Activated CD4-positive, alpha-beta memory T cell treated with anti-CD3 and anti-CD28 coated beads for 36 hours (primary cell): Measurements from ENCODE around the gene KHDC1L. TPM values are rescaled to one million over a fixed set of nuclear protein-coding genes. Genes with fewer than 3 reads are reported as not detected.
"Not testable (repeated sequence)": the region's sequence is repeated elsewhere in the genome, so short reads cannot be mapped to it uniquely, and the experiment has no call there.

ENCODE experiments used
- CTCF ChIA-PET: fragments of 350-600 bp; sonication (Branson Sonifier 250); formaldehyde crosslinking; loops from one replicate; lab custom pipeline; 2021; ENCODE audit warnings: antibody characterized with exemption, inconsistent platforms; lab: Charles Lee
- POLR2A ChIA-PET: fragments of 350-600 bp; sonication (Branson Sonifier 250); formaldehyde crosslinking; loops from one replicate; lab custom pipeline; 2021; ENCODE audit warnings: antibody characterized with exemption; lab: Charles Lee
- DNase-seq: peaks from one replicate; pipeline ENCODE4 v3.0.0-alpha.2; 2020
- H3K27ac Mint-ChIP-seq: one replicate; pipeline ENCODE4 v1.8.0; 2021; ENCODE audit warnings: mixed read lengths
- H3K27me3 Mint-ChIP-seq: one replicate; pipeline ENCODE4 v1.8.0; 2021; ENCODE audit warnings: mixed read lengths
- H3K36me3 Mint-ChIP-seq: one replicate; pipeline ENCODE4 v1.8.0; 2021; ENCODE audit warnings: mixed read lengths
- H3K4me1 Mint-ChIP-seq: one replicate; pipeline ENCODE4 v1.8.0; 2021; ENCODE audit warnings: low read depth, mixed read lengths
- H3K4me3 Mint-ChIP-seq: one replicate; pipeline ENCODE4 v1.8.0; 2021; ENCODE audit warnings: mild to moderate bottlenecking, mixed read lengths
- H3K9me3 Mint-ChIP-seq: one replicate; pipeline ENCODE4 v1.8.0; 2021; ENCODE audit warnings: mixed read lengths
- intact Hi-C: fragments of 100-400 bp; cut with micrococcal nuclease; formaldehyde crosslinking; loops from one replicate; pipeline ENCODE4 v1.15.1; 2023
- total RNA-seq, 2 experiments: library from RNA; stranded (reverse); gene quantifications; one replicate each; pipeline ENCODE4 v1.2.3, GENCODE V29; 2021

Gene KHDC1L
- total RNA-seq, 2 experiments from 2014 or later: not detected

- Mint-ChIP-seq H3K27me3 (no peaks in the 10 kb centered on the region), H3K36me3 (no peaks in the 10 kb centered on the region), H3K27ac (no peak overlapping the region), H3K4me1 (no peaks in the 10 kb centered on the region), H3K9me3 (no peaks in the 10 kb centered on the region), H3K4me3 (no peak overlapping the region)
- ChIA-PET CTCF (interaction anchor here (0.5 kb wide), 1 partner anchor 98 kb away, joined by 3 read pairs; no protein-coding TSS in a partner anchor), POLR2A (no interaction called here)
- intact Hi-C loops: no loop called here
- no peak for DNase-seq
Observed at GRCh38 chr6:73240730-73241129, 15.4 kb upstream of the KHDC1L start.

GRCh38 chr6:73236144-73236750 lies 11.0 kb upstream of the KHDC1L start:
- intact Hi-C loops: no loop called here
- ChIA-PET POLR2A (no interaction called here), CTCF (interaction anchor here (1.3 kb wide), 1 partner anchor 93 kb away, joined by 3 read pairs; no protein-coding TSS in a partner anchor)
- Mint-ChIP-seq H3K9me3 (no peaks in the 10 kb centered on the region), H3K36me3 (no peaks in the 10 kb centered on the region), H3K27me3 (no peaks in the 10 kb centered on the region), H3K27ac (no peak overlapping the region), H3K4me3 (no peak overlapping the region), H3K4me1 (no peaks in the 10 kb centered on the region)
- DNase-seq: no peak

- intact Hi-C loops: no loop called here
- POLR2A ChIA-PET: no interaction called here
- H3K27me3 Mint-ChIP-seq: no peaks in the 10 kb centered on the region
- CTCF ChIA-PET: no interaction called here
- H3K9me3 Mint-ChIP-seq: no peaks in the 10 kb centered on the region
- H3K4me3 Mint-ChIP-seq: no peak overlapping the region
- H3K27ac Mint-ChIP-seq: no peak overlapping the region
- no peak for DNase-seq
- H3K36me3 Mint-ChIP-seq: no peaks in the 10 kb centered on the region
- no peaks in the 10 kb centered on the region for H3K4me1 Mint-ChIP-seq
Observed at GRCh38 chr6:73234733-73235132, 9.4 kb upstream of the KHDC1L start.

- H3K36me3 Mint-ChIP-seq, H3K27ac Mint-ChIP-seq, H3K4me1 Mint-ChIP-seq, POLR2A ChIA-PET, H3K9me3 Mint-ChIP-seq, H3K27me3 Mint-ChIP-seq, DNase-seq, H3K4me3 Mint-ChIP-seq, intact Hi-C loops, CTCF ChIA-PET: not testable (repeated sequence)
Observed at GRCh38 chr6:73233971-73234370, 8.7 kb upstream of the KHDC1L start.

GRCh38 chr6:73233048-73233447 lies 7.8 kb upstream of the KHDC1L start:
- no peaks in the 10 kb centered on the region for H3K27me3 Mint-ChIP-seq
- no peak overlapping the region for H3K27ac Mint-ChIP-seq
- no peaks in the 10 kb centered on the region for H3K4me1 Mint-ChIP-seq
- no peak for DNase-seq
- H3K9me3 Mint-ChIP-seq: no peaks in the 10 kb centered on the region
- ChIA-PET CTCF (no interaction called here), POLR2A (no interaction called here)
- no peak overlapping the region for H3K4me3 Mint-ChIP-seq
- intact Hi-C loops: no loop called here
- no peaks in the 10 kb centered on the region for H3K36me3 Mint-ChIP-seq

- H3K36me3 Mint-ChIP-seq: no peaks in the 10 kb centered on the region
- H3K27ac Mint-ChIP-seq: no peak overlapping the region
- no peak for DNase-seq
- intact Hi-C loops: no loop called here
- H3K9me3 Mint-ChIP-seq: no peaks in the 10 kb centered on the region
- ChIA-PET CTCF (interaction anchor here (0.6 kb wide), 1 partner anchor 503 kb away, joined by 3 read pairs; no protein-coding TSS in a partner anchor), POLR2A (no interaction called here)
- no peaks in the 10 kb centered on the region for H3K27me3 Mint-ChIP-seq
- H3K4me1 Mint-ChIP-seq: no peaks in the 10 kb centered on the region
- no peak overlapping the region for H3K4me3 Mint-ChIP-seq
Observed at GRCh38 chr6:73231986-73232391, 6.7 kb upstream of the KHDC1L start.

GRCh38 chr6:73227606-73228255 lies 2.4 kb upstream of the KHDC1L start:
- no peak for DNase-seq
- ChIA-PET POLR2A (no interaction called here), CTCF (interaction anchor here (1.4 kb wide), 1 partner anchor 98 kb away, joined by 3 read pairs; no protein-coding TSS in a partner anchor)
- Mint-ChIP-seq H3K36me3 (no peaks in the 10 kb centered on the region), H3K4me3 (no peak overlapping the region), H3K9me3 (no peaks in the 10 kb centered on the region), H3K4me1 (no peaks in the 10 kb centered on the region), H3K27me3 (no peaks in the 10 kb centered on the region), H3K27ac (no peak overlapping the region)
- intact Hi-C loops: no loop called here

GRCh38 chr6:73216859-73217258 lies 8.4 kb downstream of the KHDC1L start:
- H3K36me3 Mint-ChIP-seq: no peaks in the 10 kb centered on the region

GRCh38 chr6:73209117-73209516 lies 16.2 kb downstream of the KHDC1L start:
- no peak overlapping the region for H3K4me3 Mint-ChIP-seq
- intact Hi-C loops: no loop called here

More at GRCh38 chr6:73216859-73217258, 8.4 kb downstream of the KHDC1L start:
- intact Hi-C loops: no loop called here
- no peaks in the 10 kb centered on the region for H3K4me1 Mint-ChIP-seq
- CTCF ChIA-PET: no interaction called here
- no peak overlapping the region for H3K27ac Mint-ChIP-seq
- no peaks in the 10 kb centered on the region for H3K9me3 Mint-ChIP-seq
- POLR2A ChIA-PET: no interaction called here
- no peak for DNase-seq
- no peaks in the 10 kb centered on the region for H3K27me3 Mint-ChIP-seq
- no peak overlapping the region for H3K4me3 Mint-ChIP-seq

GRCh38 chr6:73207221-73207837 lies 18.0 kb downstream of the KHDC1L start:
- POLR2A ChIA-PET: no interaction called here
- no peaks in the 10 kb centered on the region for H3K4me1 Mint-ChIP-seq
- H3K27ac Mint-ChIP-seq: no peak overlapping the region
- DNase-seq: no peak
- H3K4me3 Mint-ChIP-seq: no peak overlapping the region
- H3K27me3 Mint-ChIP-seq: no peaks in the 10 kb centered on the region
- intact Hi-C loops: no loop called here
- H3K36me3 Mint-ChIP-seq: no peaks in the 10 kb centered on the region
- H3K9me3 Mint-ChIP-seq: no peaks in the 10 kb centered on the region
- CTCF ChIA-PET: no interaction called here

More at GRCh38 chr6:73209117-73209516, 16.2 kb downstream of the KHDC1L start:
- DNase-seq: no peak
- no peaks in the 10 kb centered on the region for H3K9me3 Mint-ChIP-seq
- H3K27me3 Mint-ChIP-seq: no peaks in the 10 kb centered on the region
- H3K36me3 Mint-ChIP-seq: no peaks in the 10 kb centered on the region
- POLR2A ChIA-PET: no interaction called here
- H3K4me1 Mint-ChIP-seq: no peaks in the 10 kb centered on the region
- CTCF ChIA-PET: no interaction called here
- H3K27ac Mint-ChIP-seq: no peak overlapping the region

- Mint-ChIP-seq H3K4me3 (no peak overlapping the region), H3K27me3 (no peaks in the 10 kb centered on the region), H3K27ac (no peak overlapping the region), H3K4me1 (no peaks in the 10 kb centered on the region), H3K9me3 (no peaks in the 10 kb centered on the region), H3K36me3 (no peaks in the 10 kb centered on the region)
- intact Hi-C loops: no loop called here
- DNase-seq: no peak
- ChIA-PET POLR2A (no interaction called here), CTCF (interaction anchor here (0.7 kb wide), 1 partner anchor 1999 kb away, joined by 3 read pairs; no protein-coding TSS in a partner anchor)
Observed at GRCh38 chr6:73204252-73204651, 21.0 kb downstream of the KHDC1L start.

- H3K9me3 Mint-ChIP-seq: no peaks in the 10 kb centered on the region
Observed at GRCh38 chr6:73203098-73203497, 22.2 kb downstream of the KHDC1L start.

More at GRCh38 chr6:73203098-73203497, 22.2 kb downstream of the KHDC1L start:
- DNase-seq: no peak
- Mint-ChIP-seq H3K36me3 (no peaks in the 10 kb centered on the region), H3K27ac (no peak overlapping the region), H3K27me3 (no peaks in the 10 kb centered on the region), H3K4me1 (no peaks in the 10 kb centered on the region), H3K4me3 (no peak overlapping the region)
- CTCF ChIA-PET: no interaction called here
- POLR2A ChIA-PET: no interaction called here
- intact Hi-C loops: no loop called here
